ENCODE data around the gene RBMS1.

RBMS1 gene

GRCh38 chr2:160279813-160280465, 213.7 kb downstream of the RBMS1 start:
- DNase-seq (ENCODE audit: low read depth in 2 of 2): no peak

GRCh38 chr2:160278879-160279177, 214.8 kb downstream of the RBMS1 start:
- DNase-seq (ENCODE audit: low read depth in 2 of 2): no peak

DNA sequence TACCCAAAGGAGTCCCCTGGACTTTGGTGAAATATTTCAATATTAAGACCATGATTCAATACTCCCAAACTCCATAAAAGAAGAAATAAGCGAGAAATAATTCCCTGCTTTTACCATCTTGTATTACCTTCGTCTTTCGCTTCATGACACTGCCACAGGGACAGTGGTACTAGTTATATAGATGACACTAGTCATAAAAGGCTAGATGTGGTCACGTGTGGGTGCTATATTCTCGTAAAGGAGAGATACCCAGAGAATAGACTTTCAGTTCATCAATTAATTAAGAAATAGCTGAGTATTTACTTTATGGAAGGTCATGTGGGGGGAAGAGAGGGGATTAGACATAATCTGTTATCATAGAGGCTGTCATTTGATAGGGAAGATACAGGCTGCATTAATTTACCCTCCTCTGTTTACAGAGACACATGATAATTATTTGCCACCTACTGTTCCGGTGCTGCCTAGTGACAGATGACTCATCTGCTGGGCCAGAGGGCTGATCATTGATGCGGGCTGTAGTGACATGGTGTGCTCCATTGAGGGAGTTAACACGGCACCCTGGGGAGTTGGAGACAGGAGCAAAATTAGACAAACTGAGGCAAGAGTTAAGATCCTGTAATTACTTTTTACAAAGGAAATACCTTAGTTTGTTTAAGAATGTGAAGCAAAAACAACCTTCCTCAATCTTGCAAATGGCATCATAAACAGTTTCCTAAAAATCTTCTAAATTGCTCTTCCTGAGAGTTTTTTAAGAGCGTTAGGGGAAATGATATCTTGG, 215.3 kb downstream of the RBMS1 start:
- DNase-seq (ENCODE audit: low read depth in 2 of 2): no peak

GRCh38 chr2:160277151-160277550, 216.5 kb downstream of the RBMS1 start:
- no peak for DNase-seq (ENCODE audit: low read depth in 2 of 2)

DNA sequence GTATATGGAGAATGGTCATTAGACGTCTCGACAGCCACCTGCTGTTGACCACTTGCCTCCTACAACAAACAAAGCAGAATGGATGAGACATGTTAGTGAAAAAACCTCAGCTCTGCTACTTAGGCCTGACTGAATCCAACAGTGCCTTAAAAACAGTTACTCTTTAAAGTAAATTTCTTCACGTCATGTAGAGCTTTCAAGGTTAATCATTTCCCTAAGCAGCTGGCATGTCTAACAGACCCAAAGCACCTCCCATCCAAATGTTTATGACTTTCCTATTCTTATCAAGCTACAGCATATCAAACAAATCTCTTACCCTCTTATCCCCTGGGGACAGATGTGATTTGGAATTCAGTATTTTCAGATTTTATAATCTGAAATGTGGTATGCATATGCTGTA, 218.0 kb downstream of the RBMS1 start:
- DNase-seq (ENCODE audit: low read depth in 2 of 2): no peak

DNA sequence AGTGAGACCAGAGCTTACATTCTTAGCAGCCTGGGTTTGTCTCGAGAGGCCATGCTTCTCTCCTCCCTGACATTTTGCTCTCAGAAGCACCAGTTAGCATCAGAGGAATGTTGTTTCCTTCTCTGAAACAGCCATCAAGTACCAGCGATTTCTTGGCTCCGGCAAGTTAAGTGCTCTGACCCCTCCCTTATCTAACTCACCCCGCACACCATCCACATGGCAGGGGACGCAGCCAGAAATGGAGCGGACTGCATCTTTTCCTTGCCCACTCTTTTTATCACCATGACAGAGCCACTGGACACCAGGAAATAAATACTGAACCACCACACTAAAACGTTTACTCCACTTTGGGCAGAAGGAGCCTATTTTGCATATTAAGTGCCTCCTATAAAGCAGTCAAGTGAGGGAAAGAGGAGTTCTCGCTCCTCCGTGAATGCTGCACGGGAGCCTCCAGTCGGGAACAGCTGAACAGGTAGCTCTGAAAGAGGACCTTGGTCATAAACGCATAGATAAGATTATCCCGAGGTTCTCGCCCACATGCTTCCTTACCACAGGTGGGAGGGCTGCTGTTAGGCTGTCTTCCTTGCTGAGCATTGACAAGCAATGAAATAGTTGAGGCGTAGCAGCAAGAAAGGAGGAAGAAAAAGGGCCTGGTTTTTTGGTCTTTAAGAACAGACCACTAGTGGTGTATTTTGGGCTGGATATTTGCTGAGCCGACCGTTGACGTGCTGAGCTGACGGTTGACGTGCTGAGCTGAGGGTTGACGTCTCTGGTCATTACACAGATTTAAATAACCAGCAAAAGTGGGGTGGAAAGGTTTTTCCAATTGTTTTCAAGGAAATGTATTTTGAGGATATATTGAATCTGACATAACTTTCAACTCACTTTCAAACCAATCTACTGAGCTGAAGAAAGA, 222.2 kb downstream of the RBMS1 start:
- DNase-seq (ENCODE audit: low read depth in 2 of 2): no peak

GRCh38 chr2:160270571-160271113, 223.0 kb downstream of the RBMS1 start:
- no peak for DNase-seq (ENCODE audit: low read depth in 2 of 2)

- DNase-seq (ENCODE audit: low read depth in 2 of 2): peak; percentile 40 to 62
These were observed 223.6 kb downstream of the RBMS1 start for GRCh38 chr2:160269803-160270570.

DNA sequence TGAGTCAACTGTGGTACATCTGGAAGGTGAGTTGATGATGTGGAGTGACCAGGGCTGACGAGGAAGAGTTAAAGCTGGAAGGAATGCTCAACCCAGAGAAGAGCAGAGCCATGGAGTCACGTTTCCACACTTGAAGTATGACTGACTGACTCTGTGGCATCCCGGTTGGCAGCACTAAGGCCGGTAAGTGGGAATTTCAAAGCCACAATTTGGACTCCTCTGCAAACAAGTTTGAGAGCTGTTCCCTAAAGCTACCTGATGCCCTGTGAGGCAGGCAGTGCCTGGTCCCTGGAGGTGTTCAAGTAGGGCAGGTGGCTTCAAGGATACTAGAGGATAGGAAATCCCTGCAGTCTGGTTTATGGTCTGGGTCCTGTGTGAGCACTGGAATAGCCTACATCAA, 224.2 kb downstream of the RBMS1 start:
- no peak for DNase-seq (ENCODE audit: low read depth in 2 of 2)

- DNase-seq (ENCODE audit: low read depth in 2 of 2): no peak
These were observed 225.3 kb downstream of the RBMS1 start for GRCh38 chr2:160268151-160268781.

DNA sequence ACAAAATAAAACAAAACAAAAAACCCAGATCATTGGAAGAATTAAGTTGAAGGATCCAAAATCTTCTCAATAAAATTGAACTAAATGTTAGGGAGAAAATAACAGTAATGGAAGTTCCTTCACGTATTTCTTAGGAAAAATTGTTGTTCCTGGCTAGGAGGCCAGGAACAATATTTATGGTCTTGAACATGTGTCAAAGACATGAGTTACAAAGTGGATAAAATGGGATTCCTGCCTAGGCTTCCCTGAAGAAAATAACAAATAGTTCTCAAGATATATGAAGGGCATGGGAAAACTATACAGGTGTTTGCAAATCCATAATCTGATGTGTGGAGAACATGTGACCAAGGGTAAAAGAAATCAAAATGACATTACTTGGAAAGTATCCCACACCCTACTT, 225.9 kb downstream of the RBMS1 start:
- DNase-seq (ENCODE audit: low read depth in 2 of 2): no peak

GRCh38 chr2:160267022-160267421, 226.6 kb downstream of the RBMS1 start:
- no peak for DNase-seq (ENCODE audit: low read depth in 2 of 2)

DNA sequence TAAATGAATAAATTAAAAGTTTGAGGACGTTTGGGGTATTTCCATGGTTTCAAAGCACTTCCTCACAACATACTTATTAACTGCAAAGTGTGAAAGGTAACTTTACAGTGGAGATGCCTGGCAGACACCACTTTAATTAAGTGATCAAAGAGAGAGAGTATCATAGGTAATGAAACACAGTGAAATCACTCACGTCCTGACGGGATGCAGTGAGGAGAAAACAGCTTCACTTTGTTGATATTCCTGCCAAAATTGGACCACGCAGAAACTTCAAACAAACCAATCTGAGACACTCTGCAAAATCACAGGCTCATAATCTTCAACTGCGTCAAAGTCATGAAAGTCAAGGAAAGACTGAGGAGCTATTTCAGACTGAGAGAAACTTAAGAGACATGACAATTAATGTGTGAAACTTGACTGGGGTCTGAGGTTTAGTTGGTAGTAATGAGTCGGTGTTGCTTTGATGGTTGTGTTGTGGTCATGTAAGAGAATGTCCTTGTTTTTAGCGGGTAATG, 227.5 kb downstream of the RBMS1 start:
- no peak for DNase-seq (ENCODE audit: low read depth in 2 of 2)

GRCh38 chr2:160264308-160264707, 229.3 kb downstream of the RBMS1 start:
- no peak for DNase-seq (ENCODE audit: low read depth in 2 of 2)

- DNase-seq (ENCODE audit: low read depth in 2 of 2): no peak
These were observed 231.9 kb downstream of the RBMS1 start for GRCh38 chr2:160261732-160262131.

DNA sequence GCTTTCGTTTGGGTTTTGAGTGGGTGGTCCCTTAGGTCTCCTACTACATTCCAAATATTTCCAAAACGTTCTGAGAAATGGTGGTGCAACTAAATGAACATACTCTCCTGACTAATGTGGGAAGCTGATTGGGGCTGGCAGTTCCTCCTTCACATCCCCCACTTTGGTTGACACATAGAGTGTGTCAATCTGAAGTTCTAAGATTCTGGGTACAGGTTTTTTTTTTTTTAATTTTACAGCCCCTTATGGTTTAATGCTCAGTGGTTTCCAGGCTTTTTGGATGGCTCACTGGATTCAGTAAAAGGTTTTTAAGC, 235.2 kb downstream of the RBMS1 start:
- DNase-seq (ENCODE audit: low read depth in 2 of 2): no peak

DNA sequence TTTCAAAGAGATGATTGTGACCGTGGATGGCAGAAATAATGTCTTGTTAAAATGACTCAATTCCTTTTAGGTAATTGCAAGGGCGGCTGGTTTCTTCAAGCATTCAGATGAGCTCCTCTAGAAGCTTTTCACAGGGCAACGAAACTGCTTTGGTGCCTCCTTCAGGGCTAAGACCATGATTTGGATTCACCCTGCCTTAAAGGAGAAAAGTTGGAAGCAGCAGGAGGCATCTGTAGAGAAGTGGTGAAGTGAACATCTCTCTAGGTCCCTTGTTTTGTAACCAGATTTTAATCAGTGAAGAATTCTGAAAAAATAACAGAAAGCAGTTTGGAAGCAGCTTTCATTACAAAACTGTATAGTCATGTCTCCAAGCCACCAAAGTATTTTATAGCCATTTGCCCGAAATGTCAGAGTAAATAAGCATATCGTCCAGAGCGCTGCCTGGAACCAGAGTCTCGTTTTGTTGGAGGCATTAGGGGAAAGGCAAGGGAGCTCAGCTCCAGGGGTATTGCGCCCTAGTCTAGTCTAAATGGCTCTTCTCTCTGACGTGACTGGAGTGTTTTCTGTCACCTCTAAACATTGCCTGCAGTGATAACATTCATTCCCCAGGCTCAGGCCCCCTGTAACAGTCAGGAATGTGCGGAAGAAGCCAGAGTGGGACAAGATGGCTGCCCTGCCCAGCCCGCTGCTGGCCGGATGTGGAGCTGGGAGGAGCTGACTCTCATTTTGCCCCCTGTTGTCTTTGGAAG, 235.7 kb downstream of the RBMS1 start:
- DNase-seq (ENCODE audit: low read depth in 2 of 2): no peak

DNA sequence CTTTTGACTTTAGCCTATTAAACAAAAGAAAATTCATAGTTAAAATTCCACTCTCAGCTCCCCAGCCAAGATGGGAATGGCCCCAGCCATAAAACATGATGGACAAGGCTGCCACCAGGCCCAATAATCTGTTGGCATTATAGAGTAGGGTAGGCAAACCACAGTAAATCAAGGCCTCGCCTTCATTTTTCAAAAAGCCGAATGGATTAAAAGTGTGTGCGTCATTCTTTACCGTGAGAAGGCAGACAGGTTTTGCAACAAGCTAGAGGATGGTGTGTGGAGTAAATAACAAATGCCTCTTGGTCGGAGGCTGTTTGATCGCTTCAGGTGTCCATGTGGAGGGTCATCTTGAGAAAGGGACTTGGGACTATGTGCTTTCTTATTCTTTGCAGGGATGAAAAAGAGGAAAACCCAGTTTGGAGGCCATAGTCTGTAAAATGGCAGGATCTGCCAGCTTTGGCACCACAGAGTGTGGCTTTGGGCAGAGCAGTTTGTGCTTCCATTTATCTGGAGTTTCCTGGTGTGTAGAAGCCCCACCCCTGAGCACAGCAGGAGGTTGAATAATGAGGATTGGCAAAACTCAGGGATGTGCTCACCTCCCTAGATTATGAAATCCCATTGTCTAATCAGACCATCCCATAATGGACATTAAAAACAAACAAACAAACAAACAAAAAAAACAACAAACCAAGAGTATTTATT, 236.4 kb downstream of the RBMS1 start:
- no peak for DNase-seq (ENCODE audit: low read depth in 2 of 2)

DNA sequence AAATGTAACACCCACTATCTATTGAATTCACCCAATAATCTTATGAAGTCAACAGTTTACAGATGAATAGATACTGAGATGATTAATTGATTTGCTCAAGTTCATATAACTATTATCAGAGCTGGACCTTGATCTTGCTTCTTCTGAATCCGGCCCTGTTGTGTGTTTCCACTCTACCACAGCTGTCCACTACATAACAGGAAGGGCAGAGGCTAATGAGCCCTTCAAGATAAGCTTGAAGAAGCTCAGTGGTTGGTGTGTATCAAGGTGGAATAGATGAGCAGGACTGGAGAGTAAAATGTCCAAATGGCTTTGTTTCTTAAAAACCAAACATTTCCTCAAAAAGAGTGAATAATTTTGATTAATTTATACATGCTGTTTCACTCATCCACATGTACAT, 237.1 kb downstream of the RBMS1 start:
- DNase-seq (ENCODE audit: low read depth in 2 of 2): no peak

DNA sequence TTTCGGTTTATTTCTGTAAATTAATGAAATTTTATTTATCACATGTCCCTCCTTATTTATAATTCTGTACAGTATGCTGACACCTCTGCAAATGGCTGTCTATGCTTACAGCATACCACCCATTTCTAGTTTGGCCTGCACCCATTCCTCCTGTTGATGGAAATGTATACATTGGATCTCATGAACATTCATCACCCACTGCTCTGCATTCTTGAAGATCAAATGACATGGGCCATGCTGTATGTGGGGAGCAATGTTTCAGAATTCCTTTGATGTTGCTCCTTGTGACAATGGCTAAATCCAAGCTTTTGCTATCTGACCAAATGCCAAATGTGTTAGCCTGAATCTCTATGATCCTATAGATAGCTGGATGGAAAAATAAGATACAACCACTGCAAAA, 238.2 kb downstream of the RBMS1 start:
- DNase-seq (ENCODE audit: low read depth in 2 of 2): no peak
